ENCODE data around the gene SLC6A8.

DNA sequence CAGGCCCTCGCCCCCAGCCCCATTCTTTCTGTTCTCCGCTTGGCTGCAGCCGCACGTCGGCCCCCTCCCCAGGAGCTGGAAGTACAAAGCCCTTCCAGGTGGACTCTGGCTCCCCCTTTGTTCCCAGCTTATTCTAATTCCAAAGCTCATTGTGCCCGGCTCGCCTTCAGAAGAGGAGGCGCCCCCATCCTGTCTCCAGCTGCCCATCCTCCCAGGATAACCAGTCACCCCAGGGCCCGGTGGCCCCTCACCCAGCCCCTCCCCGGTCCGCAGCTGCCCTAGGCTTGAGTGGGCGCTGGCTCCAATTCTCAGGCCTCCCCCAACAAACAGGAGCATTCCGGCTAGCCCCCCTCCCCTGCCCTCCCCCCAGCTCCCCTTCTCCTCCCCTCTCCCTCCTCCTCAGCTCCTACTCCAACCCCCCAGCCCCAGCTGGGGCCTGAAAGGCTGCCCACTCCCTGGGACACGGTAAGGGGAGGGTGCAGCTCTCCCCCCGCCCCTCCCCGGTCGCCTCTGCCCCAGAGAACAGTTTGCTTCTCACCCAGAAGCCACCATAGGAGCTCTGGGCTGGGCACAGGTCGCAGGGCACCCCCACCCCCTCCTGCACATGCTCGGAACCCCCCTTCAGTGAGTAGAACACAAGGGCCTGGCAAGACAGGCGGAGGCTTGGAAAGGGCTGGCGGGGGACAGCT is 3.1 kb upstream of the SLC6A8 start:
- TF ChIP-seq POLR2A (IDR thresholded peaks at IDR 0.05) = no peak
- TF ChIP-seq, protein P1, sequence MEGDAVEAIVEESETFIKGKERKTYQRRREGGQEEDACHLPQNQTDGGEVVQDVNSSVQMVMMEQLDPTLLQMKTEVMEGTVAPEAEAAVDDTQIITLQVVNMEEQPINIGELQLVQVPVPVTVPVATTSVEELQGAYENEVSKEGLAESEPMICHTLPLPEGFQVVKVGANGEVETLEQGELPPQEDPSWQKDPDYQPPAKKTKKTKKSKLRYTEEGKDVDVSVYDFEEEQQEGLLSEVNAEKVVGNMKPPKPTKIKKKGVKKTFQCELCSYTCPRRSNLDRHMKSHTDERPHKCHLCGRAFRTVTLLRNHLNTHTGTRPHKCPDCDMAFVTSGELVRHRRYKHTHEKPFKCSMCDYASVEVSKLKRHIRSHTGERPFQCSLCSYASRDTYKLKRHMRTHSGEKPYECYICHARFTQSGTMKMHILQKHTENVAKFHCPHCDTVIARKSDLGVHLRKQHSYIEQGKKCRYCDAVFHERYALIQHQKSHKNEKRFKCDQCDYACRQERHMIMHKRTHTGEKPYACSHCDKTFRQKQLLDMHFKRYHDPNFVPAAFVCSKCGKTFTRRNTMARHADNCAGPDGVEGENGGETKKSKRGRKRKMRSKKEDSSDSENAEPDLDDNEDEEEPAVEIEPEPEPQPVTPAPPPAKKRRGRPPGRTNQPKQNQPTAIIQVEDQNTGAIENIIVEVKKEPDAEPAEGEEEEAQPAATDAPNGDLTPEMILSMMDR (IDR thresholded peaks at IDR 0.05) = no peak
